ENCODE data around the gene FAXDC2.

Gene FAXDC2

DNA sequence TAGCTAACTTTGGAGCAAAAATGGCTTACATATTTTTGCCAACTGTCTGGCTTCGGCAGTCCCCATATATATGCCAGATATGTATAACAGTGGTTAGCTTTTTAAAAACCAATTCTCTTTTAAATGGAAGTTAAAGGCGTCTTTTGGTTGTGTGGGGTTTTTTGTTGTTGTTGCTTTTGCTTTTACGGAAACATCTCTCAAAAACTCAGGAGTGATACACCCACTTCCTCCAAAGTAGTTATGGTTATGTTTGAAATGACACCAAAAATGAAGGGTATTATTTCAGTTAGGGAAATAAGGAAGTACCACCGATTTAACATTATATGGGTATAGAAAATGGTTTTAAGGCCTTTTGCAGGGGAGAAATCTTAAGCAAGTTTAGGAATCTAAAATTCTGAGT, 10.4 kb upstream of the FAXDC2 start:
- Histone ChIP-seq H3K4me3 (ENCODE audit: low read depth in 1 of 2, low read length in 1 of 2) (peak overlapping the region; percentile 91 to 98), H3K27ac (peak overlapping the region; percentile 95)
- TF ChIP-seq, protein P1, sequence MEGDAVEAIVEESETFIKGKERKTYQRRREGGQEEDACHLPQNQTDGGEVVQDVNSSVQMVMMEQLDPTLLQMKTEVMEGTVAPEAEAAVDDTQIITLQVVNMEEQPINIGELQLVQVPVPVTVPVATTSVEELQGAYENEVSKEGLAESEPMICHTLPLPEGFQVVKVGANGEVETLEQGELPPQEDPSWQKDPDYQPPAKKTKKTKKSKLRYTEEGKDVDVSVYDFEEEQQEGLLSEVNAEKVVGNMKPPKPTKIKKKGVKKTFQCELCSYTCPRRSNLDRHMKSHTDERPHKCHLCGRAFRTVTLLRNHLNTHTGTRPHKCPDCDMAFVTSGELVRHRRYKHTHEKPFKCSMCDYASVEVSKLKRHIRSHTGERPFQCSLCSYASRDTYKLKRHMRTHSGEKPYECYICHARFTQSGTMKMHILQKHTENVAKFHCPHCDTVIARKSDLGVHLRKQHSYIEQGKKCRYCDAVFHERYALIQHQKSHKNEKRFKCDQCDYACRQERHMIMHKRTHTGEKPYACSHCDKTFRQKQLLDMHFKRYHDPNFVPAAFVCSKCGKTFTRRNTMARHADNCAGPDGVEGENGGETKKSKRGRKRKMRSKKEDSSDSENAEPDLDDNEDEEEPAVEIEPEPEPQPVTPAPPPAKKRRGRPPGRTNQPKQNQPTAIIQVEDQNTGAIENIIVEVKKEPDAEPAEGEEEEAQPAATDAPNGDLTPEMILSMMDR (IDR thresholded peaks at IDR 0.05) = no peak

DNA sequence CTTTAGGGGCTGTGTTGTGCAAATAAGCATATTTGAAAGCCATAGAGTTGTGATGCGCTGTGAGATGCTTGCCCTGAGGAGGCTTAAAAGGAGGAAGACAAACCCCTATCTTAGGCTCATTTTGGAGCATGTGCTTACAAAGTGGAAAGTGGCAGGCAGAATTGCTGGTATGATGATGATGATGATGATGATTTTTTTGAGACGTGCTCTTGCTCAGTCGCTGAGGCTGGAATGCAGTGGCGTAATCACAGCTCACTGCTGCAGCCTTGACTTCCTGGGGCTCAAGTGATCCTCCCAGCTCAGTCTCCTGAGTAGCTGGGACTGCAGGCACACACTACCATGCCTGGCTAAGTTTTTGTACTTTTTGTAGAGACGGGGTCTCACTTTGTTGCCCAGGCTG, 9.7 kb upstream of the FAXDC2 start:
- no peaks in the 10 kb centered on the region for H3K27me3 ChIP-seq
- peak overlapping the region; percentile 95 for H3K27ac ChIP-seq
- H3K4me3 ChIP-seq (ENCODE audit: low read depth in 1 of 2, low read length in 1 of 2) = peak overlapping the region; percentile 91 to 98
- TF ChIP-seq, protein P1 (IDR thresholded peaks at IDR 0.05) = no peak
- H3K4me1 ChIP-seq (ENCODE audit: control insufficient read depth in 1 of 2, insufficient read depth in 1 of 2, low read depth in 1 of 2, low read length in 1 of 2) = peaks cover 33 to 38% of the 10 kb centered on the region in 2 experiments
- peaks cover 22% of the 10 kb centered on the region for H3K36me3 ChIP-seq
- no peaks in the 10 kb centered on the region for H3K9me3 ChIP-seq

More for the DNA sequence above, 10.4 kb upstream of the FAXDC2 start:
- peaks cover 33 to 38% of the 10 kb centered on the region in 2 experiments for H3K4me1 ChIP-seq (ENCODE audit: control insufficient read depth in 1 of 2, insufficient read depth in 1 of 2, low read depth in 1 of 2, low read length in 1 of 2)
- no peaks in the 10 kb centered on the region for H3K27me3 ChIP-seq
- H3K9me3 ChIP-seq = no peaks in the 10 kb centered on the region
- H3K36me3 ChIP-seq = peaks cover 28% of the 10 kb centered on the region

DNA sequence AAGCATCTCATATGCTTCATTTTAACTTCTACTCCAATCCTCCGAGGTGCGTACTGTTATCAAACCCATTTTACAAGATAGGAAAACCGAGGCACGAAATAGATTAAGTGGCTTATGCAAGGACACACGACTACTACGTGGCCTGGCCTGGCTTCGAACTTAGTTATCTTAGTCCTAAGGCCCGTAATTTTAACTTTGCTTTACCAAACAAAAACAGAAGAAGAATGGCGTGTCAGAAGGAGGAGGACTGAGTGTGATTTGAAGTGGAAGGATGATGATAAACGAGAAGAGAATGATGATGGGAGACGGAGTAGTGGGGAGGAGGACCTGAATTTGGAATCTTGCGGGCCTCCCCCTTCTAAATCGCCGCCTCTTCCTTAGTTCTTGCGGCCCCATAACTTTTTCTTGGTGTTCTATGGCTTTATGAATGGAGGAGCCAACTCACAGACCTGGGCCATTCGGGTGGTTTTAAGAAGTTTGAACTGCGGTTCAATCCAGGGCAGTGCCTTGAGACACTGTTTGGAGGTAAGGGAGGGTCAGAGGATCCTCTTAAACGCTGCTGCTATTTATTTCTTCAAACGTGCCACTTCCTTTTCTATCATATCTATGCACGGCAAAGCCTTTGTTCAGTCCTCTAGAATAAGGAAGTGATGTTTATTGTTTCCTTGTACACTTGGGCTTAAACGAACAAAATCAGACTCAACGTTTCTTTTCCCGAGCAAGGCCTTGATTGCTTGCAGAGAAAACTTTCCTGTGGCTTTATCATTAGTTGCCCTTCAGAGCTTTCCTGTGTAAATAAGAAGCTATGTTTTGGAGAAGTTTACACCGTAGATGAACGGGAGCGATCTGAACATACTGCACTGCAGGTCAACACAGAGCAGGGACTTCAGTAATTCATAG, 8.8 kb upstream of the FAXDC2 start:
- Histone ChIP-seq H3K27ac (peak overlapping the region; percentile 95), H3K4me3 (ENCODE audit: low read depth in 1 of 2, low read length in 1 of 2) (peak overlapping the region; percentile 91 to 98), H3K4me1 (ENCODE audit: control insufficient read depth in 1 of 2, insufficient read depth in 1 of 2, low read depth in 1 of 2, low read length in 1 of 2) (peaks cover 33 to 38% of the 10 kb centered on the region in 2 experiments), H3K9me3 (no peaks in the 10 kb centered on the region), H3K27me3 (no peaks in the 10 kb centered on the region), H3K36me3 (peaks cover 13% of the 10 kb centered on the region)
- TF ChIP-seq, protein P1 (IDR thresholded peaks at IDR 0.05) = no peak

DNA sequence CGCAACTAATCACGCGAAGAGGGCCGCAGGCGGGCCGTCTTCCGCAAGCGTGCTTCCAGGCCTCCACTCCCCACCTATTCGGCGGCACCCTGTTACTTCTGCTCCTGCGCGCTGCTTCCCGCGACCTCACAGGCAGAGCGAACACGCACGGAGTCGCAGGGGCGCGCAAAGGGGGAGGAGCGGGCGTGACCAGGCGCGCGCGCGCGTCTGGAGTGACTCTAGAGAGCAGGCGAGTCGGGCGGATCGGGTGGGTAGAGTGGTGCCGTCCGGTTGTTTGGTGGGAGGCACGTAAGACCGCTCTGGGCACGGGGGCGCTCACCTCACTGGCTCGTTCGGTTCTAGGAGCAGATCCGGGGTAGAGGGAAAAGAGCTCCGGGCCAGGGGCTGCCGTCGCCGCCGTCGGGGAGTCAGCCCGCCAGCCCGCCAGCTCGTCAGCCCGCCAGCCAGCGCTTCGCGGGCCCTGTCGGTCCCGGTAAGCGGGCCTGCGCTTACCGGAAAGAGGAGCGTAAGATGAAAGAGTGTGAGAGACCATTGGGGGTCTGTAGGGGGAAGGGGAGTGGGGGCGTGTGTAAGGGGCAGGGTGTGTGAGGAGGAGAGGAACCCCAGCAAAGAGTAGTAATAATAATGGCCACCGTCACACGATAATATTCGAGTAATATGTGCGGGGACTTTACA, 8.0 kb upstream of the FAXDC2 start, which contains the start of gene CNOT8:
TSS of gene CNOT8 (plus strand) at position 331 of the 675 bp plus-strand sequence. CDS start 4,652 bp downstream, outside the sequence.
- Histone ChIP-seq H3K36me3 (peaks cover 6% of the 10 kb centered on the region), H3K27me3 (no peaks in the 10 kb centered on the region), H3K4me3 (ENCODE audit: low read depth in 1 of 2, low read length in 1 of 2) (peak within 1 kb of the TSS; percentile 91 to 98), H3K4me1 (ENCODE audit: control insufficient read depth in 1 of 2, insufficient read depth in 1 of 2, low read depth in 1 of 2, low read length in 1 of 2) (peaks cover 33 to 38% of the 10 kb centered on the region in 2 experiments), H3K9me3 (no peaks in the 10 kb centered on the region), H3K27ac (peak within 1 kb of the TSS; percentile 95)
- TF ChIP-seq, protein P1 (IDR thresholded peaks at IDR 0.05) = peak; percentile 31

DNA sequence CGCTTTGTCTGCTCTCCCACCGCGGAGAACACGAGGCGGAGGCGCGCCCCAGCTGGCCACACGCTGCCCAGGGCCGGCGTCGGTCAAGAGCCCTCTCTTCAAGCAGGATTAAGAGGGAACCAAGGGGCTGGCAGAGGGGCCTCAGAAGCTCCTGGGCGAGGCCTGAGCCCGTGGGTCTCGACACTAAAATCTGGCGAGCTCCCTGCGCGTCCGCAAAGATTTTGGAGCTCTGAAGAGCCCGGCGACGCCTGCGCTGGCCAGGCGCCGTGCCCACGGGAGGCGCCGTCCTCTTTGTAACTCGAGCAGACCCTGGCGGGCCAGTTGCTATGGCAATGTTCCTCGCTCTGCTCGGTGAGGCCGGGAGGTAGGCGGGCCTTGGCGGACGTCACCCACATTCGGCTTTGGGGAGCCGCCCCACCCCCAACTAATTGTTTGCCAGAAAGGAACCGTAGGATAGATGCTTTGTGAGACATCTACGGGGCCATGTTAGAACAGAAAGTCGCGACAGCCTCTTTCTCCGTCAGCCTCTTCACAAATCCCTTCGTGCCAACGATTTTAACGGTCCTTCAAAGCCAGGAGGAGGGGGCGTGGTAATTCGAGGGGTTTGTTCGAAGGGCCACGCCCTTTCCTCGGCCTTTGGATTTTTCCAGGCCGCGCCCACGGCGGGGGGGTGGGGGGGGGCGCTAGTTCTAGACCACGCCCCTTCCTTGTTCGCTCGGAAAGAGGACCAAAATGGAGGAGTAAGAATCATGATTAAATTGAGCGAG, 7.3 kb upstream of the FAXDC2 start:
- TF ChIP-seq, protein P1 (IDR thresholded peaks at IDR 0.05) = no peak
- Histone ChIP-seq H3K9me3 (no peaks in the 10 kb centered on the region), H3K4me3 (ENCODE audit: low read depth in 1 of 2, low read length in 1 of 2) (peak overlapping the region; percentile 91 to 98), H3K36me3 (no peaks in the 10 kb centered on the region), H3K27me3 (no peaks in the 10 kb centered on the region), H3K27ac (peak overlapping the region; percentile 95), H3K4me1 (ENCODE audit: control insufficient read depth in 1 of 2, insufficient read depth in 1 of 2, low read depth in 1 of 2, low read length in 1 of 2) (peaks cover 33 to 38% of the 10 kb centered on the region in 2 experiments)

All from neutrophil (primary cell).